DND-41 (cell line): ENCODE measurements around the gene HOTAIR.

Source experiments
- CTCF ChIP-seq: IDR thresholded peaks from 2 replicates; pipeline ENCODE4 v1.5.1; 2012; ENCODE audit warnings: borderline replicate concordance, low read length, moderate library complexity, mild to moderate bottlenecking; ENCODE audit not compliant: poor library complexity, severe bottlenecking; ENCODE audit errors: extremely low read depth
- EZH2 ChIP-seq: IDR thresholded peaks from 3 replicates; pipeline ENCODE4 v1.6.1; 2012; ENCODE audit warnings: borderline replicate concordance, low read depth, mild to moderate bottlenecking, moderate library complexity, low read length, inconsistent platforms; ENCODE audit not compliant: severe bottlenecking

GRCh38 chr12:53944907-53945847 is 29.6 kb downstream of the HOTAIR start:
- TF ChIP-seq CTCF = no peak
- TF ChIP-seq EZH2 = no peak
